Colonic mucosa (tissue), 4 donors: ENCODE measurements around the gene HES4. TPM values are rescaled to one million over a fixed set of nuclear protein-coding genes. Genes with fewer than 3 reads are reported as not detected.

Experiments used
- DNase-seq: peaks from one replicate; pipeline ENCODE4 v3.0.0-alpha.2; 2020
- H3K27ac ChIP-seq: fragments of 200-600 bp; one replicate; pipeline ENCODE4 v1.8.0; 2021
- H3K27me3 ChIP-seq: fragments of 200-600 bp; one replicate; pipeline ENCODE4 v1.8.0; 2021
- H3K36me3 ChIP-seq: fragments of 200-600 bp; one replicate; pipeline ENCODE4 v1.8.0; 2021
- H3K4me1 ChIP-seq: fragments of 200-600 bp; one replicate; pipeline ENCODE4 v1.8.0; 2021; ENCODE audit warnings: mild to moderate bottlenecking
- H3K4me3 ChIP-seq: fragments of 200-600 bp; one replicate; pipeline ENCODE4 v1.8.0; 2021
- H3K9ac ChIP-seq, 2 donors: one replicate each; pipeline ENCODE4 v1.7.0; 2013; ENCODE audit warnings: control low read depth in 2 of 2, low read depth in 2 of 2, low read length in 2 of 2
- H3K9me3 ChIP-seq: fragments of 200-600 bp; one replicate; pipeline ENCODE4 v1.8.0; 2021
- intact Hi-C: fragments of 100-400 bp; cut with DNase I; formaldehyde crosslinking; loops from one replicate; pipeline ENCODE4 v1.14.1; 2022
- total RNA-seq, 2 donors: library from RNA; stranded (reverse); fragmentation: NEBNext Ultra II Directional in 1 of 2; extraction: Animal tissue kit (Norgen Biotek cat#: 25700) in 1 of 2; gene quantifications; one replicate each; pipeline ENCODE4 v1.2.1, GENCODE V29; 2021
- TF ChIP-seq, protein P1 (sequence below): fragments of 200-600 bp; IDR thresholded peaks from one replicate; pipeline ENCODE4 v1.8.0; 2022; ENCODE audit warnings: antibody characterized with exemption, mild to moderate bottlenecking
- donor health status: healthy.
- donor health status: DM: no; HTN: no; CAD: no.
- donor health status: DM: no; HTN: no; CAD: no.

HES4 gene
- total RNA-seq, 2 donors from 2014 or later, result 30.5 to 47.3 TPM

- no peak overlapping the region for H3K4me3 ChIP-seq
- no peak for DNase-seq
- intact Hi-C loops, result no loop called here
- no peaks in the 10 kb centered on the region for H3K9me3 ChIP-seq
- H3K9ac ChIP-seq, result no peak overlapping the region
- TF ChIP-seq, protein P1, sequence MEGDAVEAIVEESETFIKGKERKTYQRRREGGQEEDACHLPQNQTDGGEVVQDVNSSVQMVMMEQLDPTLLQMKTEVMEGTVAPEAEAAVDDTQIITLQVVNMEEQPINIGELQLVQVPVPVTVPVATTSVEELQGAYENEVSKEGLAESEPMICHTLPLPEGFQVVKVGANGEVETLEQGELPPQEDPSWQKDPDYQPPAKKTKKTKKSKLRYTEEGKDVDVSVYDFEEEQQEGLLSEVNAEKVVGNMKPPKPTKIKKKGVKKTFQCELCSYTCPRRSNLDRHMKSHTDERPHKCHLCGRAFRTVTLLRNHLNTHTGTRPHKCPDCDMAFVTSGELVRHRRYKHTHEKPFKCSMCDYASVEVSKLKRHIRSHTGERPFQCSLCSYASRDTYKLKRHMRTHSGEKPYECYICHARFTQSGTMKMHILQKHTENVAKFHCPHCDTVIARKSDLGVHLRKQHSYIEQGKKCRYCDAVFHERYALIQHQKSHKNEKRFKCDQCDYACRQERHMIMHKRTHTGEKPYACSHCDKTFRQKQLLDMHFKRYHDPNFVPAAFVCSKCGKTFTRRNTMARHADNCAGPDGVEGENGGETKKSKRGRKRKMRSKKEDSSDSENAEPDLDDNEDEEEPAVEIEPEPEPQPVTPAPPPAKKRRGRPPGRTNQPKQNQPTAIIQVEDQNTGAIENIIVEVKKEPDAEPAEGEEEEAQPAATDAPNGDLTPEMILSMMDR, result no peak
- no peak overlapping the region for H3K27ac ChIP-seq
- H3K36me3 ChIP-seq, result peaks cover 11% of the 10 kb centered on the region
- no peaks in the 10 kb centered on the region for H3K27me3 ChIP-seq
- no peaks in the 10 kb centered on the region for H3K4me1 ChIP-seq
These were observed 45.0 kb downstream of the HES4 start for GRCh38 chr1:954927-955326.

DNA sequence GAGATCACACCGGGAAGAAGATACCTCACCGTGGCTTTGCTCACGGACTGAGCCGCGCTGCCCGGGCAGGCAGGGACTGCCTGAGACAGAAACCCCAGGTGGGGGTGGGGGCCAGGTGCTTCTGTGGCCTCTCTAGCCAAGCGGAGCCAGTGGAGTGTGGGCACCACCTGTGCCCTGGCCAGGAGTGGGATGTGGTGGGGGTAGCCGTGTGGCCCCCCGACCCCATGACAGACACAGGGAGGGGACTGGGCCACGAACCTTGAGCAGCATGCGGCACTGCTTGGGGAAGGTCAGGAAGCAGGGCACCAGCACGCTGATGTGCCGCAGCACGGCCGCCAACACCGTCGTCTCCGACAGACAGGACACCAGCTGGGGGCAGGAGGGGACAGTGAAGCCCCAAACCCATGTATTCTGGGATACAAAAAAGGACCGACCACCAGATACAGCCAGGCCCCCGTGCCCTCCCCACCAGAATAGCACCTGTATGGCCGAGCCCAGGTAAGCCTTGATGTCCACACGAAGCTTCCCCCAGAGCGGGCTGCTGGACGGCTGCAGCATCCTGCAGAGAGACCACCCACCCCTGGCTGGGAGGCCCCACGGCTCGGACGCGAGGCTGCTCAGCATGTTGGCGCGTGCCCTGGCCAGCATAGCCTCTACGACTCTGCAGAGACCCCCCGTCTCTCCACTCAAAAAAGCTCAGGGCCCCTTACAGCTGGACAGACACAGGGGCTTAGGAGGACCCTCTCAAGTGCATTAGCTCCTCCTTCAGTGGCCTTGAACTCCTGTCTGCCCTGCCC, 46.2 kb downstream of the HES4 start:
- peaks cover 11% of the 10 kb centered on the region for H3K36me3 ChIP-seq
- H3K9me3 ChIP-seq, result no peaks in the 10 kb centered on the region
- H3K27me3 ChIP-seq, result no peaks in the 10 kb centered on the region
- H3K27ac ChIP-seq, result no peak overlapping the region
- no peak overlapping the region for H3K9ac ChIP-seq
- TF ChIP-seq, protein P1, result no peak
- intact Hi-C loops, result no loop called here
- DNase-seq, result no peak
- H3K4me1 ChIP-seq, result no peaks in the 10 kb centered on the region
- H3K4me3 ChIP-seq, result no peak overlapping the region

GRCh38 chr1:952603-953002, 47.3 kb downstream of the HES4 start:
- DNase-seq, result no peak
- Histone ChIP-seq H3K9ac (no peak overlapping the region), H3K4me3 (no peak overlapping the region), H3K4me1 (no peaks in the 10 kb centered on the region), H3K9me3 (no peaks in the 10 kb centered on the region), H3K27me3 (no peaks in the 10 kb centered on the region), H3K36me3 (peaks cover 11% of the 10 kb centered on the region), H3K27ac (no peak overlapping the region)
- intact Hi-C loops, result no loop called here
- TF ChIP-seq, protein P1, result no peak

- TF ChIP-seq, protein P1, result no peak
- no peak for DNase-seq
- peaks cover 11% of the 10 kb centered on the region for H3K36me3 ChIP-seq
These were observed 47.7 kb downstream of the HES4 start for GRCh38 chr1:952201-952600.

DNA sequence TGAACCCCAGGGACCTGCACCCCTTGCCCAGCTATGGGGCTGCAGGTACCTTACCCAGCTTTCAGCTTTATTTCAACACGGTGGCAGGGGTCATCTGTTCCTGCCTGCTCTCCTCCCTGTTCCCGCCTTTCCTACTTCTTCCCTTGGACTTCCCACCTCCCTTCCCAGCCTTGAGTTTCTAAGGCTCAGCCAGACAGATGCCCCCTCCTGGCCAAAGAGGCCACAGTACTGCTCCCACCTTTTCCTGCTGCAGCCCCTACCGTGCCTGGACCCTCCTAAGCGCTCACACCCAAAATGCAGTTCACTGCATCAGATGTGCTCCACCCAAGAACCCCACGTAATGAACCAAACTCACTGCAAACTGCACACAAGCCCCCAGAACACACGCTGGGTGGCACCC, 48.5 kb downstream of the HES4 start:
- H3K27me3 ChIP-seq, result no peaks in the 10 kb centered on the region
- H3K4me1 ChIP-seq, result no peaks in the 10 kb centered on the region
- H3K9ac ChIP-seq, result no peak overlapping the region
- DNase-seq, result no peak
- no peak overlapping the region for H3K27ac ChIP-seq
- intact Hi-C loops, result no loop called here
- TF ChIP-seq, protein P1, result no peak
- no peak overlapping the region for H3K4me3 ChIP-seq
- peaks cover 11% of the 10 kb centered on the region for H3K36me3 ChIP-seq
- H3K9me3 ChIP-seq, result no peaks in the 10 kb centered on the region

More at GRCh38 chr1:952201-952600, 47.7 kb downstream of the HES4 start:
- Histone ChIP-seq H3K4me1 (no peaks in the 10 kb centered on the region), H3K27me3 (no peaks in the 10 kb centered on the region), H3K4me3 (no peak overlapping the region), H3K27ac (no peak overlapping the region), H3K9ac (no peak overlapping the region), H3K9me3 (no peaks in the 10 kb centered on the region)
- intact Hi-C loops, result no loop called here
